Calu3 (cell line): Measurements from ENCODE around the gene YPEL3. TPM values are rescaled to one million over a fixed set of nuclear protein-coding genes. Genes with fewer than 3 reads are reported as not detected.

Experiments
- BruUV-seq: library from RNA; stranded (reverse); fragments of 400-500 nt; replicated peaks from 2 replicates; lab custom pipeline; 2021; lab: Mats Ljungman, UMichigan
- CTCF ChIA-PET: fragments of 300-600 bp; sonication (Branson Sonifier 250); formaldehyde crosslinking; loops from one replicate; lab custom pipeline; 2022; ENCODE audit warnings: antibody characterized with exemption; lab: Charles Lee
- DNase-seq: peaks from one replicate; pipeline ENCODE4 v3.0.0; 2022
- H3K27ac Mint-ChIP-seq: one replicate; pipeline ENCODE4 v1.8.0; 2022; ENCODE audit warnings: mixed read lengths; ENCODE audit not compliant: unreplicated experiment
- H3K27me3 Mint-ChIP-seq: one replicate; pipeline ENCODE4 v1.8.0; 2022; ENCODE audit warnings: mixed read lengths; ENCODE audit not compliant: unreplicated experiment
- H3K36me3 Mint-ChIP-seq: one replicate; pipeline ENCODE4 v1.8.0; 2022; ENCODE audit warnings: mild to moderate bottlenecking, moderate library complexity, mixed read lengths; ENCODE audit not compliant: insufficient read depth, unreplicated experiment
- H3K4me1 Mint-ChIP-seq: one replicate; pipeline ENCODE4 v1.8.0; 2022; ENCODE audit warnings: mild to moderate bottlenecking, low read depth, mixed read lengths; ENCODE audit not compliant: unreplicated experiment
- H3K4me3 Mint-ChIP-seq: one replicate; pipeline ENCODE4 v1.8.0; 2022; ENCODE audit warnings: mild to moderate bottlenecking, low read depth, moderate library complexity, mixed read lengths; ENCODE audit not compliant: unreplicated experiment
- H3K9me3 Mint-ChIP-seq: one replicate; pipeline ENCODE4 v1.8.0; 2022; ENCODE audit warnings: low read depth, mixed read lengths; ENCODE audit not compliant: unreplicated experiment
- intact Hi-C: fragments of 100-400 bp; cut with micrococcal nuclease; formaldehyde crosslinking; loops from one replicate; pipeline ENCODE4 v1.10.0; 2022; ENCODE audit not compliant: unreplicated experiment
- total RNA-seq: library from RNA; stranded (reverse); gene quantifications from 2 replicates; pipeline ENCODE4 v1.2.3, GENCODE V29; 2022
- TF ChIP-seq, protein P1 (sequence below): fragments of 200-600 bp; IDR thresholded peaks from one replicate; pipeline ENCODE4 v1.8.0; 2022; ENCODE audit warnings: antibody characterized with exemption; ENCODE audit not compliant: unreplicated experiment

The YPEL3 gene
- total RNA-seq, 1 experiment from 2014 or later = 21.1 TPM

GRCh38 chr16:30082545-30083090, 13.4 kb downstream of the YPEL3 start:
- intact Hi-C loops = no loop called here
- H3K27ac Mint-ChIP-seq = no peak overlapping the region
- DNase-seq = no peak
- H3K9me3 Mint-ChIP-seq = no peaks in the 10 kb centered on the region
- TF ChIP-seq, protein P1, sequence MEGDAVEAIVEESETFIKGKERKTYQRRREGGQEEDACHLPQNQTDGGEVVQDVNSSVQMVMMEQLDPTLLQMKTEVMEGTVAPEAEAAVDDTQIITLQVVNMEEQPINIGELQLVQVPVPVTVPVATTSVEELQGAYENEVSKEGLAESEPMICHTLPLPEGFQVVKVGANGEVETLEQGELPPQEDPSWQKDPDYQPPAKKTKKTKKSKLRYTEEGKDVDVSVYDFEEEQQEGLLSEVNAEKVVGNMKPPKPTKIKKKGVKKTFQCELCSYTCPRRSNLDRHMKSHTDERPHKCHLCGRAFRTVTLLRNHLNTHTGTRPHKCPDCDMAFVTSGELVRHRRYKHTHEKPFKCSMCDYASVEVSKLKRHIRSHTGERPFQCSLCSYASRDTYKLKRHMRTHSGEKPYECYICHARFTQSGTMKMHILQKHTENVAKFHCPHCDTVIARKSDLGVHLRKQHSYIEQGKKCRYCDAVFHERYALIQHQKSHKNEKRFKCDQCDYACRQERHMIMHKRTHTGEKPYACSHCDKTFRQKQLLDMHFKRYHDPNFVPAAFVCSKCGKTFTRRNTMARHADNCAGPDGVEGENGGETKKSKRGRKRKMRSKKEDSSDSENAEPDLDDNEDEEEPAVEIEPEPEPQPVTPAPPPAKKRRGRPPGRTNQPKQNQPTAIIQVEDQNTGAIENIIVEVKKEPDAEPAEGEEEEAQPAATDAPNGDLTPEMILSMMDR = peak; percentile 32
- no peak overlapping the region for H3K4me3 Mint-ChIP-seq
- no TSS peak for BruUV-seq
- CTCF ChIA-PET = no interaction called here
- peaks cover 67% of the 10 kb centered on the region for H3K36me3 Mint-ChIP-seq
- H3K27me3 Mint-ChIP-seq = no peaks in the 10 kb centered on the region
- peaks cover 8% of the 10 kb centered on the region for H3K4me1 Mint-ChIP-seq

- H3K36me3 Mint-ChIP-seq = peaks cover 81% of the 10 kb centered on the region
Observed at GRCh38 chr16:30079480-30079879, 16.5 kb downstream of the YPEL3 start.

DNA sequence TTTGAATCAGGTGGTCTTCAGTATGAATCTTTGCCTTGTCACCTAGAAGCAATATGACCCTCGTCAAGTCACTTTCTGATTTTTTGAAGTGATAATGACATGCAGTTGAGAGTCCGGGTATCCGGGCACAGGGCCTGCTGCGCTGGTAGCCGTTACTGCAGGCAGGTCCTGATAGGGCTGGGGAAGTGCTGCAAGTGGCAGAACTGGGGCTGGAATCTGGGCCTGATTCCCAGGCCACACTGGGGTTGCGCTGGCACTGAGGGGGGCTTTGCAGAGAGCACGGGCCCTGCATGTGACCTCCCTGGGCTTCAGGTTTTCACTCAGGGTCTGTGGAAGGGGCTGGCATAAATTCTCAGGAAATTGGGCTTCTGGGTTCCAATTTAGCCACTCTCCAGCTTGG, 17.3 kb downstream of the YPEL3 start:
- TF ChIP-seq, protein P1 = no peak
- H3K36me3 Mint-ChIP-seq = peaks cover 82% of the 10 kb centered on the region
- intact Hi-C loops = no loop called here
- H3K27me3 Mint-ChIP-seq = no peaks in the 10 kb centered on the region
- no TSS peak for BruUV-seq
- H3K27ac Mint-ChIP-seq = no peak overlapping the region
- H3K4me3 Mint-ChIP-seq = no peak overlapping the region
- CTCF ChIA-PET = interaction anchor here (0.7 to 1.7 kb wide), 3 partner anchors 11 to 368 kb away, joined by 3 to 6 read pairs (median 3); partner anchors contain the start of gene TBX6
- H3K9me3 Mint-ChIP-seq = no peaks in the 10 kb centered on the region
- no peak for DNase-seq
- peaks cover 23% of the 10 kb centered on the region for H3K4me1 Mint-ChIP-seq

More at GRCh38 chr16:30079480-30079879, 16.5 kb downstream of the YPEL3 start:
- no peak overlapping the region for H3K4me3 Mint-ChIP-seq
- no peaks in the 10 kb centered on the region for H3K9me3 Mint-ChIP-seq
- H3K27ac Mint-ChIP-seq = no peak overlapping the region
- no peak for DNase-seq
- H3K27me3 Mint-ChIP-seq = no peaks in the 10 kb centered on the region
- no TSS peak for BruUV-seq
- intact Hi-C loops = no loop called here
- TF ChIP-seq, protein P1 = no peak
- H3K4me1 Mint-ChIP-seq = peaks cover 23% of the 10 kb centered on the region
- CTCF ChIA-PET = interaction anchor here (0.7 to 1.7 kb wide), 3 partner anchors 11 to 367 kb away, joined by 3 to 6 read pairs (median 4); partner anchors contain the start of gene TBX6

GRCh38 chr16:30077656-30078055, 18.4 kb downstream of the YPEL3 start:
- peaks cover 83% of the 10 kb centered on the region for H3K36me3 Mint-ChIP-seq
- no peaks in the 10 kb centered on the region for H3K9me3 Mint-ChIP-seq
- no peaks in the 10 kb centered on the region for H3K27me3 Mint-ChIP-seq
- DNase-seq = no peak
- BruUV-seq = no TSS peak
- CTCF ChIA-PET = interaction anchor here (1.1 kb wide), 1 partner anchor 15 kb away, joined by 3 read pairs; no protein-coding TSS in a partner anchor
- peak overlapping the region; percentile 87 for H3K4me3 Mint-ChIP-seq
- H3K27ac Mint-ChIP-seq = peak overlapping the region; percentile 88
- H3K4me1 Mint-ChIP-seq = peaks cover 23% of the 10 kb centered on the region
- TF ChIP-seq, protein P1 = no peak
- intact Hi-C loops = no loop called here
